ENCODE results near the gene ZNF555. TPM values are rescaled to one million over a fixed set of nuclear protein-coding genes. Genes with fewer than 3 reads are reported as not detected.

ZNF555 gene
- total and polyA plus RNA-seq, 2 of the 13 experiments (the other 11 are each of a cell fraction or from before 2014, with no cell fraction given) = 5.0 to 8.0 TPM

DNA sequence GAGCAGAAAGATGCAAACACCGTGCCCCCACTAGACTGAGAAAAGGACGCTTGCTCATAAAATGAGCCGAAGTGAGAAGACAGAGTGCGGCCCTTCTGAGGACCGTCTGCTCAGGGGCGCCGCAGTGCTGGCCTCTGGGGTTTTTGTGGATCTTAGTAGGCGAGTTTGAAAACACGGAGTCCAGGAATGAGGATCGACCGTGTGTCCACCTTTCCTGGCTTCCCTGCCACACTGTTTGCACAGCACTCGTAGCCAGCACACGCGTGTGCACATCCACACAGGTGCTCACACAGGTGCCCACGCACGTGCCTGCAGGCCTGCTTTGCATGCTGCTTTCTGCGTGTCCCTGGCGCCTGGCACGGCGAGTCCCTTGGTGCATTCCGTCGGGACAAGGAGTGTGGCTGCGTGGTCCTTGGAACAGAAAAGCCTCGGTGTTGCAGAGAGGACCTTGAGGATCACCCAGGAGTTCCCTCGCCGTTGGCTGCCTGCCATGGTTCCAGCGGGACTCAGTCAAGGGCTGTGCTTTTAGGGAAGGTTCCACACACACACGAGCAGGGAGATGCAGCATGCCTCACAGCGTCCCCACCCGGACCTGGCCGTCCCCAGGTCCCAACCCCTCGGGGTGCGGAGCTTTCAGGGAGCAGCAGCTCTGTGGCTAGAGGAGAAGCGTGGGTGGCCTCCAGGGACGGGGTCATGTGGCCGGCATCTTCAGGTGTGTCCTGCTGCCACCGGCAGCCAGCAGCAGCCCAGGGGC, 31.7 kb upstream of the ZNF555 start:
- H3K36me3 ChIP-seq (replicated peaks in 1 of 2; ENCODE audit: control insufficient read depth in 1 of 2, insufficient read depth in 2 of 2, low read length in 2 of 2) = peaks cover 17 to 52% of the 10 kb centered on the region in 2 experiments; a peak in 4 of 5 replicates
- 95% methylated on average over 13 of the region's 37 CpGs for WGBS (ENCODE audit: low lambda C conversion rate)
- H3K27me3 ChIP-seq (ENCODE audit: control insufficient read depth in 1 of 2, insufficient read depth in 2 of 2, low read length in 2 of 2) = no peaks in the 10 kb centered on the region
- H3K9ac ChIP-seq (ENCODE audit: insufficient read depth, low read depth, low read length) = no peak overlapping the region
- no peak overlapping the region for H3K27ac ChIP-seq (ENCODE audit: extremely low read length, insufficient read depth, low read length)
- H3K4me1 ChIP-seq (ENCODE audit: insufficient read depth, low read length) = peaks cover 18% of the 10 kb centered on the region
- in situ Hi-C loops (cut with HindIII; ENCODE audit: extremely low pct_ligation_motif_present, low pct_unique_long_range_greater_than_20kb) (loop anchor here (10.0 kb wide), 1 partner anchor 65 kb away; no protein-coding TSS in a partner anchor), intact Hi-C loops (cut with micrococcal nuclease; ENCODE audit: unreplicated experiment) (no loop called here)
- ATAC-seq (no peak), DNase-seq (ENCODE audit: low spot score) (no peak), FAIRE-seq (no peak)
- no peaks in the 10 kb centered on the region for H4K20me1 ChIP-seq (ENCODE audit: insufficient read depth, low read length)
- no peak overlapping the region for H2AFZ ChIP-seq (ENCODE audit: low read length)
- no TSS peak for BruUV-seq (replicated peaks)
- ChIA-PET CTCF (ENCODE audit: low intra/inter-chr PET ratio, low total read pairs) (no interaction called here), POLR2A (interaction anchor here (2.2 to 2.5 kb wide), 2 partner anchors 21 to 57 kb away, joined by 6 to 18 read pairs; partner anchors contain the start of gene ZNF556)
- no peak overlapping the region for H3K4me2 ChIP-seq (ENCODE audit: low read depth, low read length)
- no peaks in the 10 kb centered on the region for H3K79me2 ChIP-seq (ENCODE audit: insufficient read depth, low read length)
- no peaks in the 10 kb centered on the region for H3K9me3 ChIP-seq (ENCODE audit: low read length)
- H3K4me3 ChIP-seq (replicated peaks in 1 of 3; ENCODE audit: insufficient read depth in 1 of 3, low read depth in 2 of 3, low read length in 3 of 3) = no peak overlapping the region
- TF ChIP-seq PITX1 (CRISPR knock-in tag; IDR thresholded peaks at IDR 0.05) (no peak), ATF7 (IDR thresholded peaks at IDR 0.05) (no peak), ATF7 (CRISPR knock-in tag; IDR thresholded peaks at IDR 0.05) (no peak), SMC3 (IDR thresholded peaks at IDR 0.05; ENCODE audit: low read length) (no peak), AGO2 (optimal IDR thresholded peaks at IDR 0.05; ENCODE audit: low read depth, low read length) (peak; percentile 21), GTF3A (CRISPR knock-in tag; conservative IDR thresholded peaks at IDR 0.05) (no peak), ZNF724P (CRISPR knock-in tag; IDR thresholded peaks at IDR 0.05; ENCODE audit: borderline replicate concordance) (no peak), ZNF44 (CRISPR knock-in tag; IDR thresholded peaks at IDR 0.05) (no peak), GTF2F1 (IDR thresholded peaks at IDR 0.05; ENCODE audit: low read length) (no peak), ETV6 (CRISPR knock-in tag; conservative IDR thresholded peaks at IDR 0.05) (no peak), ZNF468 (CRISPR knock-in tag; IDR thresholded peaks at IDR 0.05) (no peak), GLI4 (CRISPR knock-in tag; IDR thresholded peaks at IDR 0.05; ENCODE audit: borderline replicate concordance) (no peak)
- TF ChIP-seq, protein P1, sequence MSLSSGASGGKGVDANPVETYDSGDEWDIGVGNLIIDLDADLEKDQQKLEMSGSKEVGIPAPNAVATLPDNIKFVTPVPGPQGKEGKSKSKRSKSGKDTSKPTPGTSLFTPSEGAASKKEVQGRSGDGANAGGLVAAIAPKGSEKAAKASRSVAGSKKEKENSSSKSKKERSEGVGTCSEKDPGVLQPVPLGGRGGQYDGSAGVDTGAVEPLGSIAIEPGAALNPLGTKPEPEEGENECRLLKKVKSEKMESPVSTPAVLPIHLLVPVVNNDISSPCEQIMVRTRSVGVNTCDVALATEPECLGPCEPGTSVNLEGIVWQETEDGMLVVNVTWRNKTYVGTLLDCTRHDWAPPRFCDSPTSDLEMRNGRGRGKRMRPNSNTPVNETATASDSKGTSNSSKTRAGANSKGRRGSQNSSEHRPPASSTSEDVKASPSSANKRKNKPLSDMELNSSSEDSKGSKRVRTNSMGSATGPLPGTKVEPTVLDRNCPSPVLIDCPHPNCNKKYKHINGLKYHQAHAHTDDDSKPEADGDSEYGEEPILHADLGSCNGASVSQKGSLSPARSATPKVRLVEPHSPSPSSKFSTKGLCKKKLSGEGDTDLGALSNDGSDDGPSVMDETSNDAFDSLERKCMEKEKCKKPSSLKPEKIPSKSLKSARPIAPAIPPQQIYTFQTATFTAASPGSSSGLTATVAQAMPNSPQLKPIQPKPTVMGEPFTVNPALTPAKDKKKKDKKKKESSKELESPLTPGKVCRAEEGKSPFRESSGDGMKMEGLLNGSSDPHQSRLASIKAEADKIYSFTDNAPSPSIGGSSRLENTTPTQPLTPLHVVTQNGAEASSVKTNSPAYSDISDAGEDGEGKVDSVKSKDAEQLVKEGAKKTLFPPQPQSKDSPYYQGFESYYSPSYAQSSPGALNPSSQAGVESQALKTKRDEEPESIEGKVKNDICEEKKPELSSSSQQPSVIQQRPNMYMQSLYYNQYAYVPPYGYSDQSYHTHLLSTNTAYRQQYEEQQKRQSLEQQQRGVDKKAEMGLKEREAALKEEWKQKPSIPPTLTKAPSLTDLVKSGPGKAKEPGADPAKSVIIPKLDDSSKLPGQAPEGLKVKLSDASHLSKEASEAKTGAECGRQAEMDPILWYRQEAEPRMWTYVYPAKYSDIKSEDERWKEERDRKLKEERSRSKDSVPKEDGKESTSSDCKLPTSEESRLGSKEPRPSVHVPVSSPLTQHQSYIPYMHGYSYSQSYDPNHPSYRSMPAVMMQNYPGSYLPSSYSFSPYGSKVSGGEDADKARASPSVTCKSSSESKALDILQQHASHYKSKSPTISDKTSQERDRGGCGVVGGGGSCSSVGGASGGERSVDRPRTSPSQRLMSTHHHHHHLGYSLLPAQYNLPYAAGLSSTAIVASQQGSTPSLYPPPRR (CRISPR knock-in tag; IDR thresholded peaks at IDR 0.05; ENCODE audit: borderline replicate concordance) = no peak
- TF ChIP-seq, protein P2, sequence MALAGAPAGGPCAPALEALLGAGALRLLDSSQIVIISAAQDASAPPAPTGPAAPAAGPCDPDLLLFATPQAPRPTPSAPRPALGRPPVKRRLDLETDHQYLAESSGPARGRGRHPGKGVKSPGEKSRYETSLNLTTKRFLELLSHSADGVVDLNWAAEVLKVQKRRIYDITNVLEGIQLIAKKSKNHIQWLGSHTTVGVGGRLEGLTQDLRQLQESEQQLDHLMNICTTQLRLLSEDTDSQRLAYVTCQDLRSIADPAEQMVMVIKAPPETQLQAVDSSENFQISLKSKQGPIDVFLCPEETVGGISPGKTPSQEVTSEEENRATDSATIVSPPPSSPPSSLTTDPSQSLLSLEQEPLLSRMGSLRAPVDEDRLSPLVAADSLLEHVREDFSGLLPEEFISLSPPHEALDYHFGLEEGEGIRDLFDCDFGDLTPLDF (CRISPR knock-in tag; IDR thresholded peaks at IDR 0.05) = no peak
- TF ChIP-seq, protein P3, sequence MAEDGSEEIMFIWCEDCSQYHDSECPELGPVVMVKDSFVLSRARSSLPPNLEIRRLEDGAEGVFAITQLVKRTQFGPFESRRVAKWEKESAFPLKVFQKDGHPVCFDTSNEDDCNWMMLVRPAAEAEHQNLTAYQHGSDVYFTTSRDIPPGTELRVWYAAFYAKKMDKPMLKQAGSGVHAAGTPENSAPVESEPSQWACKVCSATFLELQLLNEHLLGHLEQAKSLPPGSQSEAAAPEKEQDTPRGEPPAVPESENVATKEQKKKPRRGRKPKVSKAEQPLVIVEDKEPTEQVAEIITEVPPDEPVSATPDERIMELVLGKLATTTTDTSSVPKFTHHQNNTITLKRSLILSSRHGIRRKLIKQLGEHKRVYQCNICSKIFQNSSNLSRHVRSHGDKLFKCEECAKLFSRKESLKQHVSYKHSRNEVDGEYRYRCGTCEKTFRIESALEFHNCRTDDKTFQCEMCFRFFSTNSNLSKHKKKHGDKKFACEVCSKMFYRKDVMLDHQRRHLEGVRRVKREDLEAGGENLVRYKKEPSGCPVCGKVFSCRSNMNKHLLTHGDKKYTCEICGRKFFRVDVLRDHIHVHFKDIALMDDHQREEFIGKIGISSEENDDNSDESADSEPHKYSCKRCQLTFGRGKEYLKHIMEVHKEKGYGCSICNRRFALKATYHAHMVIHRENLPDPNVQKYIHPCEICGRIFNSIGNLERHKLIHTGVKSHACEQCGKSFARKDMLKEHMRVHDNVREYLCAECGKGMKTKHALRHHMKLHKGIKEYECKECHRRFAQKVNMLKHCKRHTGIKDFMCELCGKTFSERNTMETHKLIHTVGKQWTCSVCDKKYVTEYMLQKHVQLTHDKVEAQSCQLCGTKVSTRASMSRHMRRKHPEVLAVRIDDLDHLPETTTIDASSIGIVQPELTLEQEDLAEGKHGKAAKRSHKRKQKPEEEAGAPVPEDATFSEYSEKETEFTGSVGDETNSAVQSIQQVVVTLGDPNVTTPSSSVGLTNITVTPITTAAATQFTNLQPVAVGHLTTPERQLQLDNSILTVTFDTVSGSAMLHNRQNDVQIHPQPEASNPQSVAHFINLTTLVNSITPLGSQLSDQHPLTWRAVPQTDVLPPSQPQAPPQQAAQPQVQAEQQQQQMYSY (CRISPR knock-in tag; IDR thresholded peaks at IDR 0.05) = peak; percentile 43; the same call in 1 of the 2 replicates
